PC-3 (cell line): ENCODE results near the gene YWHAH. TPM values are rescaled to one million over a fixed set of nuclear protein-coding genes. Genes with fewer than 3 reads are reported as not detected.

Experiments used
- ATAC-seq: fragments of 200-7000 bp; cut with Tn5 transposase; 2 replicates; pipeline ENCODE4 v1.9.1; 2020; ENCODE audit warnings: mild to moderate bottlenecking, moderate library complexity
- BruUV-seq: library from RNA; stranded (reverse); fragments of 400-500 nt; replicated peaks from 2 replicates; lab custom pipeline; 2021; lab: Mats Ljungman, UMichigan
- CTCF ChIA-PET: fragments of 300-600 bp; sonication (Branson Sonifier 250); formaldehyde crosslinking; loops from one replicate; lab custom pipeline; 2022; ENCODE audit warnings: antibody characterized with exemption; lab: Charles Lee
- POLR2A ChIA-PET: fragments of 300-600 bp; sonication (Branson Sonifier 250); formaldehyde crosslinking; loops from one replicate; lab custom pipeline; 2022; ENCODE audit warnings: antibody characterized with exemption; ENCODE audit not compliant: unreplicated experiment; lab: Charles Lee
- DNase-seq: peaks from one replicate; pipeline ENCODE4 v3.0.0-alpha.2; 2015
- H2AFZ ChIP-seq: fragments of 300-600 bp; sonication (generic); 2 replicates; pipeline ENCODE4 v1.6.0; 2016; ENCODE audit warnings: antibody characterized with exemption, low read length
- H3F3A ChIP-seq: fragments of 300-600 bp; sonication (generic); one replicate; pipeline ENCODE4 v1.6.0; 2017; ENCODE audit warnings: antibody characterized with exemption, low read length, control low read depth, mild to moderate bottlenecking; ENCODE audit not compliant: unreplicated experiment
- H3K27ac ChIP-seq: fragments of 300-600 bp; sonication (generic); 2 replicates; pipeline ENCODE4 v1.5.1; 2016; ENCODE audit warnings: mild to moderate bottlenecking, low read length
- H3K27me3 ChIP-seq: fragments of 300-600 bp; sonication (generic); 2 replicates; pipeline ENCODE4 v1.6.1; 2016; ENCODE audit warnings: low read length, mixed read lengths
- H3K36me3 ChIP-seq: fragments of 300-600 bp; sonication (generic); 2 replicates; pipeline ENCODE4 v1.6.1; 2016; ENCODE audit warnings: low read depth, mixed run types, low read length, mixed read lengths
- H3K4me1 ChIP-seq: fragments of 300-600 bp; sonication (generic); 2 replicates; pipeline ENCODE4 v1.5.1; 2016; ENCODE audit warnings: low read length; ENCODE audit not compliant: insufficient read depth
- H3K4me2 ChIP-seq: fragments of 300-600 bp; sonication (generic); 2 replicates; pipeline ENCODE4 v1.6.0; 2016; ENCODE audit warnings: low read length
- H3K4me3 ChIP-seq: fragments of 300-600 bp; sonication (generic); 2 replicates; pipeline ENCODE4 v1.5.1; 2016; ENCODE audit warnings: mild to moderate bottlenecking, low read length, mixed read lengths
- H3K79me2 ChIP-seq: fragments of 300-600 bp; sonication (generic); 2 replicates; pipeline ENCODE4 v1.6.1; 2017; ENCODE audit warnings: low read length, mixed read lengths
- H3K9ac ChIP-seq: fragments of 300-600 bp; sonication (generic); 2 replicates; pipeline ENCODE4 v1.6.0; 2016; ENCODE audit warnings: mild to moderate bottlenecking, low read length
- H3K9me2 ChIP-seq: fragments of 300-600 bp; sonication (generic); replicated peaks from 2 replicates; pipeline ENCODE4 v1.6.1; 2016; ENCODE audit warnings: mixed run types, low read length, mixed read lengths
- H3K9me3 ChIP-seq: fragments of 300-600 bp; sonication (generic); 2 replicates; pipeline ENCODE4 v1.6.1; 2016; ENCODE audit warnings: low read length, mixed read lengths
- H4K20me1 ChIP-seq: fragments of 300-600 bp; sonication (generic); 2 replicates; pipeline ENCODE4 v1.6.1; 2016; ENCODE audit warnings: low read length, mixed read lengths
- CTCF ChIP-seq: fragments of 300-600 bp; sonication (generic); conservative IDR thresholded peaks from 2 replicates; pipeline ENCODE4 v1.5.1; 2017; ENCODE audit warnings: antibody characterized with exemption, low read depth, mild to moderate bottlenecking, low read length
- EZH2 ChIP-seq: fragments of 300-600 bp; sonication (generic); IDR thresholded peaks from one replicate; pipeline ENCODE4 v1.6.1; 2017; ENCODE audit warnings: antibody characterized with exemption, mild to moderate bottlenecking, low read length; ENCODE audit not compliant: unreplicated experiment
- EZH2phosphoT487 ChIP-seq: fragments of 300-600 bp; sonication (generic); IDR thresholded peaks from 2 replicates; pipeline ENCODE4 v1.6.1; 2018; ENCODE audit warnings: mild to moderate bottlenecking, antibody characterized with exemption, low read length, borderline replicate concordance
- intact Hi-C: fragments of 100-400 bp; cut with micrococcal nuclease; formaldehyde crosslinking; loops from 2 replicates; pipeline ENCODE4 v1.9.0; 2023
- total RNA-seq: library from RNA; depleted of rRNA; stranded (reverse); fragments of >200 nt; gene quantifications from 2 replicates; pipeline ENCODE4 v1.2.3, GENCODE V29; 2014

The YWHAH gene
- total RNA-seq, 1 experiment from 2014 or later: 75.0 TPM

GRCh38 chr22:31938296-31938695 is 6.0 kb upstream of the YWHAH start:
- intact Hi-C loops: no loop called here
- Histone ChIP-seq H3K27me3 (no peaks in the 10 kb centered on the region), H2AFZ (no peak overlapping the region), H3K9me2 (no peaks in the 10 kb centered on the region), H3F3A (no peaks in the 10 kb centered on the region), H3K79me2 (no peaks in the 10 kb centered on the region), H3K36me3 (no peaks in the 10 kb centered on the region), H4K20me1 (no peaks in the 10 kb centered on the region), H3K9me3 (no peaks in the 10 kb centered on the region), H3K9ac (no peak overlapping the region), H3K27ac (no peak overlapping the region), H3K4me2 (no peak overlapping the region), H3K4me3 (no peak overlapping the region), H3K4me1 (no peaks in the 10 kb centered on the region; the same call in 1 of the 2 replicates)
- no TSS peak for BruUV-seq
- TF ChIP-seq EZH2phosphoT487 (no peak), EZH2 (no peak), CTCF (no peak)
- DNase-seq (no peak), ATAC-seq (no peak)
- POLR2A ChIA-PET: no interaction called here
- CTCF ChIA-PET: no interaction called here

GRCh38 chr22:31940506-31940905 is 3.8 kb upstream of the YWHAH start:
- H3K4me3 ChIP-seq: no peak overlapping the region
- no peak for ATAC-seq
- no peak overlapping the region for H3K9ac ChIP-seq
- peaks cover 1% of the 10 kb centered on the region for H4K20me1 ChIP-seq
- ChIA-PET CTCF (no interaction called here), POLR2A (no interaction called here)
- no TSS peak for BruUV-seq
- no peak overlapping the region for H2AFZ ChIP-seq
- H3K4me2 ChIP-seq: no peak overlapping the region
- intact Hi-C loops: no loop called here
- peaks cover 8% of the 10 kb centered on the region for H3K79me2 ChIP-seq
- H3K4me1 ChIP-seq: peaks cover 5% of the 10 kb centered on the region
- H3K9me2 ChIP-seq: no peaks in the 10 kb centered on the region
- no peak for DNase-seq
- no peaks in the 10 kb centered on the region for H3K36me3 ChIP-seq
- H3K27me3 ChIP-seq: no peaks in the 10 kb centered on the region
- TF ChIP-seq CTCF: no peak
- no peak for TF ChIP-seq EZH2
- no peak for TF ChIP-seq EZH2phosphoT487
- H3K27ac ChIP-seq: no peak overlapping the region
- no peaks in the 10 kb centered on the region for H3K9me3 ChIP-seq
- no peaks in the 10 kb centered on the region for H3F3A ChIP-seq

GRCh38 chr22:31942091-31942490 is 2.2 kb upstream of the YWHAH start:
- no peaks in the 10 kb centered on the region for H3K9me2 ChIP-seq
- H3K9me3 ChIP-seq: no peaks in the 10 kb centered on the region
- intact Hi-C loops: no loop called here
- ChIA-PET CTCF (no interaction called here), POLR2A (no interaction called here)
- H3K9ac ChIP-seq: no peak overlapping the region
- peaks cover 24% of the 10 kb centered on the region for H3K79me2 ChIP-seq
- peaks cover 17% of the 10 kb centered on the region for H4K20me1 ChIP-seq
- no peaks in the 10 kb centered on the region for H3F3A ChIP-seq
- H3K27ac ChIP-seq: no peak overlapping the region
- H3K27me3 ChIP-seq: no peaks in the 10 kb centered on the region
- TF ChIP-seq CTCF (no peak), EZH2 (no peak)
- H3K4me1 ChIP-seq: peaks cover 19% of the 10 kb centered on the region
- DNase-seq: no peak
- no TSS peak for BruUV-seq
- no peak overlapping the region for H3K4me3 ChIP-seq
- no peaks in the 10 kb centered on the region for H3K36me3 ChIP-seq
- no peak for ATAC-seq
- H2AFZ ChIP-seq: no peak overlapping the region
- H3K4me2 ChIP-seq: no peak overlapping the region
